K562 (cell line): Measurements from ENCODE around the gene MBD3. TPM values are rescaled to one million over a fixed set of nuclear protein-coding genes. Genes with fewer than 3 reads are reported as not detected.

ENCODE experiments used
- BHLHE40 ChIP-seq: IDR thresholded peaks from 2 replicates; pipeline ENCODE4 v1.6.1; 2011; ENCODE audit warnings: low read length, improper control_type of control experiment
- BRCA1 ChIP-seq, 2 experiments: fragments of 450-650 bp in 1 of 2; sonication (generic) in 1 of 2; formaldehyde crosslinking in 1 of 2; IDR thresholded peaks; 2 replicates each; pipeline versions ENCODE4 v1.5.0 to v1.6.1; 2017 to 2020; ENCODE audit warnings: mild to moderate bottlenecking in 1 of 2, missing genetic modification reagents in 1 of 2
- EGR1 ChIP-seq: fragments of 450-650 bp; conservative IDR thresholded peaks from 2 replicates; pipeline ENCODE4 v1.6.1; 2017; ENCODE audit warnings: mild to moderate bottlenecking
- ELF4 ChIP-seq: fragments of 450-650 bp; formaldehyde crosslinking; IDR thresholded peaks from 2 replicates; pipeline ENCODE4 v1.4.0; 2022; ENCODE audit warnings: missing genetic modification characterization
- HCFC1 ChIP-seq: IDR thresholded peaks from 2 replicates; pipeline ENCODE4 v1.6.1; 2012; ENCODE audit warnings: low read depth, low read length, improper control_type of control experiment
- KHSRP ChIP-seq: fragments of 450-650 bp; IDR thresholded peaks from 2 replicates; pipeline ENCODE4 v1.6.1; 2017
- KLF13 ChIP-seq: fragments of 450-650 bp; IDR thresholded peaks from 2 replicates; pipeline ENCODE4 v1.6.1; 2016; ENCODE audit warnings: missing genetic modification characterization, low read depth, mild to moderate bottlenecking, missing compliant biosample characterization, moderate library complexity, borderline replicate concordance
- MAZ ChIP-seq, 2 experiments: fragments of 450-650 bp in 1 of 2; sonication (generic) in 1 of 2; formaldehyde crosslinking; IDR thresholded peaks in 1 of 2; conservative IDR thresholded peaks in 1 of 2; 2 replicates each; pipeline versions ENCODE4 v1.4.0 to v1.5.0; 2020; ENCODE audit warnings: mild to moderate bottlenecking in 1 of 2, missing genetic modification reagents in 1 of 2
- MYC ChIP-seq, 2 experiments: fragments of 250-450 bp in 1 of 2; sonication (Bioruptor Pico) in 1 of 2; IDR thresholded peaks; 2 replicates each; pipeline versions ENCODE4 v1.5.1 to v1.6.1; 2012 to 2021; ENCODE audit warnings: low read depth in 2 of 2, borderline replicate concordance in 1 of 2, improper control_type of control experiment in 1 of 2, low read length in 1 of 2, mild to moderate bottlenecking in 1 of 2, moderate library complexity in 1 of 2
- POU5F1 ChIP-seq: fragments of 150-350 bp; IDR thresholded peaks from 2 replicates; pipeline ENCODE4 v1.6.1; 2014; ENCODE audit warnings: borderline replicate concordance, low read length, low read depth, mild to moderate bottlenecking; ENCODE audit not compliant: partially characterized antibody
- RBM15 ChIP-seq: fragments of 200-400 bp; formaldehyde crosslinking; IDR thresholded peaks from 2 replicates; pipeline ENCODE4 v1.6.1; 2018; ENCODE audit warnings: mild to moderate bottlenecking, low read length, moderate library complexity; ENCODE audit not compliant: insufficient read depth
- RFX7 ChIP-seq: fragments of 250-450 bp; sonication (Bioruptor Pico); IDR thresholded peaks from 2 replicates; pipeline ENCODE4 v1.5.1; 2021; ENCODE audit warnings: mild to moderate bottlenecking
- SIX5 ChIP-seq, 2 experiments: IDR thresholded peaks; 2 replicates each; pipeline ENCODE4 v1.6.1; 2011; ENCODE audit warnings: low read length in 2 of 2, borderline replicate concordance in 1 of 2, low read depth in 1 of 2, mild to moderate bottlenecking in 1 of 2, moderate library complexity in 1 of 2; ENCODE audit not compliant: insufficient read depth in 1 of 2
- ZKSCAN3 ChIP-seq: fragments of 250-450 bp; sonication (Bioruptor Pico); IDR thresholded peaks from 2 replicates; pipeline ENCODE4 v1.4.0; 2020
- ZNF263 ChIP-seq: sonication (generic); formaldehyde crosslinking; IDR thresholded peaks from 2 replicates; pipeline ENCODE4 v1.8.0; 2022; ENCODE audit warnings: mild to moderate bottlenecking, missing genetic modification reagents, borderline replicate concordance
- ZNF444 ChIP-seq: fragments of 250-450 bp; sonication (Bioruptor Pico); IDR thresholded peaks from 2 replicates; pipeline ENCODE4 v1.4.0; 2020; ENCODE audit warnings: mild to moderate bottlenecking, moderate library complexity
- ZNF707 ChIP-seq: fragments of 250-450 bp; sonication (Bioruptor Pico); conservative IDR thresholded peaks from 2 replicates; pipeline ENCODE4 v1.8.0; 2022; ENCODE audit warnings: inconsistent platforms, mild to moderate bottlenecking, moderate library complexity
- ZNF780A ChIP-seq: fragments of 250-450 bp; sonication (Bioruptor Pico); IDR thresholded peaks from 2 replicates; pipeline ENCODE4 v1.5.0; 2021; ENCODE audit warnings: mild to moderate bottlenecking
- polyA plus RNA-seq, 8 experiments: library from polyadenylated mRNA; depleted of rRNA in 4 of 8; stranded (reverse) in 5 of 8; unstranded in 3 of 8; fragments of >200 nt; fragmentation: Nextera tagmentation in 2 of 8; fragmentation: Illumina TruSeq in 1 of 8; extraction: Ambion mirVana in 2 of 8; extraction: Trizol in 1 of 8; gene quantifications; 2 replicates each; pipeline versions ENCODE4 v1.2.1 to v1.2.3, GENCODE V29; 2011 to 2014; ENCODE audit warnings: inconsistent platforms in 1 of 8, missing spikeins in 1 of 8
- total RNA-seq, 7 experiments: library from RNA; depleted of rRNA in 6 of 7; stranded (reverse); fragments of >200 nt in 6 of 7; fragmentation: Illumina TruSeq in 2 of 7; extraction: Trizol in 2 of 7; gene quantifications; 2 replicates each; pipeline versions ENCODE4 v1.2.1 to v1.2.3, GENCODE V29; 2011 to 2021; ENCODE audit warnings: low replicate concordance in 1 of 7
- TF ChIP-seq, protein P1 (sequence below): fragments of 450-650 bp; IDR thresholded peaks from 2 replicates; pipeline ENCODE4 v1.6.1; 2017; ENCODE audit warnings: antibody characterized with exemption, mild to moderate bottlenecking
- TF ChIP-seq, protein P2 (sequence below), 2 experiments: fragments of 450-650 bp; IDR thresholded peaks; 2 replicates each; pipeline ENCODE4 v1.6.1; 2016

The MBD3 gene
- total and polyA plus RNA-seq, 9 of the 15 experiments (the other 6 are each of a cell fraction or from before 2014, with no cell fraction given) = 0.24 to 137 (median 30.9) TPM

DNA sequence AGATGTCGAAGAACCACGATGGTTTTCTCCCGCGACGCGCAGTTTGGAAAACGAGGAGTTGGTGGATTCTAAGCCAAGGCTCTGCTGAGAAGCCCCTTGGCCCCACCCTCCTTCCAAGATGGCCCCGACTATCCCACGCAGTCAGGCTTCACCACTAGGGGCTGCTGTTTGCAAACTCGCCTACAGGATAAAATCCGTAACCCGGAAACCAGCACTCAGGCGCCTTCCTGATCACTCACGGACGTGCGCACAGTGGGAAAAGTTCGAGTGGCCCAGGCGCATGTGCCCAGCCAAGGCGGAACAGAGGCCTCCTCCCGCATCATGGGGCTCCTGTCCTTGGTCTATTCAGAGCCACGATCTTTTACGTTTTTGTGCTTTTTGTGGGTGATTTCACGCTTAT, 31.8 kb upstream of the MBD3 start (continued):
- TF ChIP-seq, protein P1, sequence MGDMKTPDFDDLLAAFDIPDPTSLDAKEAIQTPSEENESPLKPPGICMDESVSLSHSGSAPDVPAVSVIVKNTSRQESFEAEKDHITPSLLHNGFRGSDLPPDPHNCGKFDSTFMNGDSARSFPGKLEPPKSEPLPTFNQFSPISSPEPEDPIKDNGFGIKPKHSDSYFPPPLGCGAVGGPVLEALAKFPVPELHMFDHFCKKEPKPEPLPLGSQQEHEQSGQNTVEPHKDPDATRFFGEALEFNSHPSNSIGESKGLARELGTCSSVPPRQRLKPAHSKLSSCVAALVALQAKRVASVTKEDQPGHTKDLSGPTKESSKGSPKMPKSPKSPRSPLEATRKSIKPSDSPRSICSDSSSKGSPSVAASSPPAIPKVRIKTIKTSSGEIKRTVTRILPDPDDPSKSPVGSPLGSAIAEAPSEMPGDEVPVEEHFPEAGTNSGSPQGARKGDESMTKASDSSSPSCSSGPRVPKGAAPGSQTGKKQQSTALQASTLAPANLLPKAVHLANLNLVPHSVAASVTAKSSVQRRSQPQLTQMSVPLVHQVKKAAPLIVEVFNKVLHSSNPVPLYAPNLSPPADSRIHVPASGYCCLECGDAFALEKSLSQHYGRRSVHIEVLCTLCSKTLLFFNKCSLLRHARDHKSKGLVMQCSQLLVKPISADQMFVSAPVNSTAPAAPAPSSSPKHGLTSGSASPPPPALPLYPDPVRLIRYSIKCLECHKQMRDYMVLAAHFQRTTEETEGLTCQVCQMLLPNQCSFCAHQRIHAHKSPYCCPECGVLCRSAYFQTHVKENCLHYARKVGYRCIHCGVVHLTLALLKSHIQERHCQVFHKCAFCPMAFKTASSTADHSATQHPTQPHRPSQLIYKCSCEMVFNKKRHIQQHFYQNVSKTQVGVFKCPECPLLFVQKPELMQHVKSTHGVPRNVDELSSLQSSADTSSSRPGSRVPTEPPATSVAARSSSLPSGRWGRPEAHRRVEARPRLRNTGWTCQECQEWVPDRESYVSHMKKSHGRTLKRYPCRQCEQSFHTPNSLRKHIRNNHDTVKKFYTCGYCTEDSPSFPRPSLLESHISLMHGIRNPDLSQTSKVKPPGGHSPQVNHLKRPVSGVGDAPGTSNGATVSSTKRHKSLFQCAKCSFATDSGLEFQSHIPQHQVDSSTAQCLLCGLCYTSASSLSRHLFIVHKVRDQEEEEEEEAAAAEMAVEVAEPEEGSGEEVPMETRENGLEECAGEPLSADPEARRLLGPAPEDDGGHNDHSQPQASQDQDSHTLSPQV = peak; percentile 37; the same call in 1 of the 2 replicates
- no peak for TF ChIP-seq RBM15
- no peak for TF ChIP-seq ZNF263 (CRISPR knock-in tag)
- TF ChIP-seq POU5F1 = no peak
- peak; percentile 12; the same call in 1 of the 2 replicates for TF ChIP-seq BHLHE40
- TF ChIP-seq HCFC1 = 0 out of 2 replicates have a peak, but pooled peaks have one; percentile 49
- no peak for TF ChIP-seq RFX7 (CRISPR knock-in tag)
- TF ChIP-seq ZNF444 (CRISPR knock-in tag) = no peak
- no peak for TF ChIP-seq ZNF780A (CRISPR knock-in tag)
- peak; percentile 67 for TF ChIP-seq MYC (IDR thresholded peaks at IDR 0.05; ENCODE audit: low read depth, low read length)
- no peak for TF ChIP-seq MYC (CRISPR knock-in tag; IDR thresholded peaks at IDR 0.05; ENCODE audit: borderline replicate concordance, low read depth)
- peak; percentile 45; the same call in 1 of the 2 replicates for TF ChIP-seq EGR1
- no peak for TF ChIP-seq SIX5 (IDR thresholded peaks at IDR 0.05; ENCODE audit: borderline replicate concordance in 1 of 2, insufficient read depth in 1 of 2, low read depth in 1 of 2, low read length in 2 of 2)
- TF ChIP-seq MAZ (CRISPR knock-in tag; conservative IDR thresholded peaks at IDR 0.05 in 1 of 2, IDR thresholded peaks at IDR 0.05 in 1 of 2) = peak in 1 of 2 experiments; percentile 56; a peak in 1 of 4 replicates
- TF ChIP-seq KHSRP = no peak
- no peak for TF ChIP-seq BRCA1 (IDR thresholded peaks at IDR 0.05)
- TF ChIP-seq BRCA1 (CRISPR knock-in tag; IDR thresholded peaks at IDR 0.05) = no peak
- TF ChIP-seq, protein P2, sequence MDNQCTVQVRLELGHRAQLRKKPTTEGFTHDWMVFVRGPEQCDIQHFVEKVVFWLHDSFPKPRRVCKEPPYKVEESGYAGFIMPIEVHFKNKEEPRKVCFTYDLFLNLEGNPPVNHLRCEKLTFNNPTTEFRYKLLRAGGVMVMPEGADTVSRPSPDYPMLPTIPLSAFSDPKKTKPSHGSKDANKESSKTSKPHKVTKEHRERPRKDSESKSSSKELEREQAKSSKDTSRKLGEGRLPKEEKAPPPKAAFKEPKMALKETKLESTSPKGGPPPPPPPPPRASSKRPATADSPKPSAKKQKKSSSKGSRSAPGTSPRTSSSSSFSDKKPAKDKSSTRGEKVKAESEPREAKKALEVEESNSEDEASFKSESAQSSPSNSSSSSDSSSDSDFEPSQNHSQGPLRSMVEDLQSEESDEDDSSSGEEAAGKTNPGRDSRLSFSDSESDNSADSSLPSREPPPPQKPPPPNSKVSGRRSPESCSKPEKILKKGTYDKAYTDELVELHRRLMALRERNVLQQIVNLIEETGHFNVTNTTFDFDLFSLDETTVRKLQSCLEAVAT (IDR thresholded peaks at IDR 0.05) = peak in 1 of 2 experiments; percentile 95; a peak in 2 of 4 replicates
- TF ChIP-seq ZNF707 (CRISPR knock-in tag) = no peak
- no peak for TF ChIP-seq ZKSCAN3 (CRISPR knock-in tag)
- no peak for TF ChIP-seq ELF4 (CRISPR knock-in tag)
- no peak for TF ChIP-seq KLF13 (tag)
